HEK293 (cell line): ENCODE results near the gene PALB2.

Source experiments
- GFI1B ChIP-seq: fragments of 450-650 bp; formaldehyde crosslinking; IDR thresholded peaks from 2 replicates; pipeline ENCODE4 v1.5.1; 2016; ENCODE audit warnings: missing biosample characterization, missing genetic modification characterization
- GLI2 ChIP-seq: fragments of 450-650 bp; formaldehyde crosslinking; IDR thresholded peaks from 2 replicates; pipeline ENCODE4; 2017; ENCODE audit warnings: missing biosample characterization, missing genetic modification characterization, low read depth, borderline replicate concordance
- GLIS2 ChIP-seq: fragments of 450-650 bp; formaldehyde crosslinking; IDR thresholded peaks from 2 replicates; pipeline ENCODE4 v1.5.1; 2016; ENCODE audit warnings: missing biosample characterization, missing genetic modification characterization
- KLF1 ChIP-seq: fragments of 450-650 bp; formaldehyde crosslinking; IDR thresholded peaks from 2 replicates; pipeline ENCODE4 v1.5.1; 2016; ENCODE audit warnings: missing biosample characterization, missing genetic modification characterization
- KLF9 ChIP-seq: fragments of 450-650 bp; formaldehyde crosslinking; IDR thresholded peaks from 2 replicates; pipeline ENCODE4 v1.5.1; 2016; ENCODE audit warnings: missing biosample characterization, missing genetic modification characterization, low read depth
- PRDM10 ChIP-seq: fragments of 450-650 bp; formaldehyde crosslinking; IDR thresholded peaks from 2 replicates; pipeline ENCODE4 v1.5.1; 2016; ENCODE audit warnings: missing biosample characterization, missing genetic modification characterization
- PRDM2 ChIP-seq: fragments of 450-650 bp; formaldehyde crosslinking; IDR thresholded peaks from 2 replicates; pipeline ENCODE4 v1.5.1; 2016; ENCODE audit warnings: missing biosample characterization, missing genetic modification characterization, borderline replicate concordance
- RBAK ChIP-seq: fragments of 450-650 bp; formaldehyde crosslinking; IDR thresholded peaks from 2 replicates; pipeline ENCODE4 v1.5.1; 2016; ENCODE audit warnings: missing biosample characterization, missing genetic modification characterization
- SP3 ChIP-seq: fragments of 450-650 bp; formaldehyde crosslinking; IDR thresholded peaks from 2 replicates; pipeline ENCODE4 v1.5.1; 2016; ENCODE audit warnings: missing biosample characterization, missing genetic modification characterization
- ZBTB44 ChIP-seq: fragments of 450-650 bp; IDR thresholded peaks from 2 replicates; pipeline ENCODE4 v1.5.1; 2018; ENCODE audit warnings: missing biosample characterization, mild to moderate bottlenecking, missing genetic modification characterization
- ZBTB6 ChIP-seq: fragments of 450-650 bp; formaldehyde crosslinking; IDR thresholded peaks from 2 replicates; pipeline ENCODE4 v1.5.1; 2017; ENCODE audit warnings: missing biosample characterization, missing genetic modification characterization
- ZFP37 ChIP-seq: fragments of 450-650 bp; formaldehyde crosslinking; IDR thresholded peaks from 2 replicates; pipeline ENCODE4 v1.5.1; 2016; ENCODE audit warnings: missing biosample characterization, missing genetic modification characterization
- ZNF112 ChIP-seq: fragments of 450-650 bp; formaldehyde crosslinking; IDR thresholded peaks from 2 replicates; pipeline ENCODE4 v1.5.0; 2017; ENCODE audit warnings: missing biosample characterization, missing genetic modification characterization
- ZNF133 ChIP-seq: fragments of 450-650 bp; formaldehyde crosslinking; IDR thresholded peaks from 2 replicates; pipeline ENCODE4 v1.5.1; 2016; ENCODE audit warnings: missing biosample characterization, missing genetic modification characterization
- ZNF157 ChIP-seq: fragments of 450-650 bp; formaldehyde crosslinking; IDR thresholded peaks from 2 replicates; pipeline ENCODE4 v1.5.1; 2016; ENCODE audit warnings: missing biosample characterization, missing genetic modification characterization
- ZNF23 ChIP-seq: fragments of 450-650 bp; formaldehyde crosslinking; IDR thresholded peaks from 2 replicates; pipeline ENCODE4 v1.5.1; 2016; ENCODE audit warnings: missing biosample characterization, missing genetic modification characterization, borderline replicate concordance
- ZNF239 ChIP-seq: fragments of 450-650 bp; formaldehyde crosslinking; IDR thresholded peaks from 2 replicates; pipeline ENCODE4 v1.5.1; 2016; ENCODE audit warnings: missing biosample characterization, missing genetic modification characterization
- ZNF335 ChIP-seq: fragments of 450-650 bp; formaldehyde crosslinking; conservative IDR thresholded peaks from 2 replicates; pipeline ENCODE4 v1.5.1; 2016; ENCODE audit warnings: missing biosample characterization, missing genetic modification characterization
- ZNF571 ChIP-seq: fragments of 450-650 bp; formaldehyde crosslinking; IDR thresholded peaks from 2 replicates; pipeline ENCODE4 v1.5.0; 2017; ENCODE audit warnings: missing biosample characterization, missing genetic modification characterization
- ZNF639 ChIP-seq: fragments of 450-650 bp; formaldehyde crosslinking; IDR thresholded peaks from 2 replicates; pipeline ENCODE4 v1.5.1; 2016; ENCODE audit warnings: missing biosample characterization, missing genetic modification characterization
- ZNF692 ChIP-seq: fragments of 450-650 bp; formaldehyde crosslinking; IDR thresholded peaks from 2 replicates; pipeline ENCODE4 v1.5.1; 2016; ENCODE audit warnings: missing biosample characterization, missing genetic modification characterization
- ZNF701 ChIP-seq: fragments of 450-650 bp; formaldehyde crosslinking; IDR thresholded peaks from 2 replicates; pipeline ENCODE4 v1.5.1; 2016; ENCODE audit warnings: missing biosample characterization, missing genetic modification characterization
- ZNF707 ChIP-seq: fragments of 450-650 bp; formaldehyde crosslinking; IDR thresholded peaks from 2 replicates; pipeline ENCODE4 v1.5.1; 2016; ENCODE audit warnings: missing biosample characterization, missing genetic modification characterization
- ZNF785 ChIP-seq: fragments of 450-650 bp; formaldehyde crosslinking; IDR thresholded peaks from 2 replicates; pipeline ENCODE4 v1.5.1; 2016; ENCODE audit warnings: missing biosample characterization, missing genetic modification characterization
- ZXDB ChIP-seq: fragments of 450-650 bp; formaldehyde crosslinking; IDR thresholded peaks from 2 replicates; pipeline ENCODE4 v1.5.1; 2016; ENCODE audit warnings: missing biosample characterization, missing genetic modification characterization

Gene PALB2

GRCh38 chr16:23679274-23679985 is 38.3 kb upstream of the PALB2 start (continued):
- TF ChIP-seq ZNF571 (no peak), ZNF701 (tag by site-specific recombination) (no peak), ZNF692 (tag by site-specific recombination) (no peak), ZNF157 (tag by site-specific recombination) (no peak), ZXDB (tag by site-specific recombination) (no peak), PRDM10 (tag by site-specific recombination) (peak; percentile 86), ZNF133 (tag by site-specific recombination) (no peak), PRDM2 (tag by site-specific recombination) (no peak), RBAK (tag by site-specific recombination) (no peak), KLF1 (peak; percentile 82), ZNF112 (tag by site-specific recombination) (no peak), KLF9 (tag by site-specific recombination) (0 out of 2 replicates have a peak, but pooled peaks have one; percentile 11), ZBTB44 (no peak), ZFP37 (tag by site-specific recombination) (no peak), GLIS2 (peak; percentile 59), GLI2 (tag by site-specific recombination) (no peak), ZNF23 (no peak), SP3 (tag by site-specific recombination) (peak; percentile 44), GFI1B (tag by site-specific recombination) (no peak), ZBTB6 (tag by site-specific recombination) (peak; percentile 83; the same call in 1 of the 2 replicates), ZNF639 (tag by site-specific recombination) (no peak), ZNF785 (no peak), ZNF707 (no peak), ZNF239 (tag by site-specific recombination) (no peak), ZNF335 (peak; percentile 50; the same call in 1 of the 2 replicates)
